ENCODE results near the gene NOX5. TPM values are rescaled to one million over a fixed set of nuclear protein-coding genes. Genes with fewer than 3 reads are reported as not detected.

Gene NOX5
- polyA plus RNA-seq, 1 donor: 0.16 TPM

- H3K36me3 ChIP-seq (ENCODE audit: control insufficient read depth, insufficient read depth, low read length): no peaks in the 10 kb centered on the region
- no peaks in the 10 kb centered on the region for H3K4me1 ChIP-seq (ENCODE audit: control insufficient read depth, insufficient read depth, low read length)
- 100% methylated on average over 1 of the region's 7 CpGs for WGBS (ENCODE audit: insufficient coverage, low lambda C conversion rate)
- no peaks in the 10 kb centered on the region for H3K27me3 ChIP-seq (ENCODE audit: control insufficient read depth, insufficient read depth, low read length)
- DNase-seq: no peak
- H3K27ac ChIP-seq (ENCODE audit: low read length): no peak overlapping the region
- H3K9me3 ChIP-seq (ENCODE audit: control insufficient read depth, low read depth, low read length): no peaks in the 10 kb centered on the region
- no peak overlapping the region for H3K4me3 ChIP-seq (ENCODE audit: low read length)
Measured at GRCh38 chr15:69098771-69099170, 84.3 kb downstream of the NOX5 start.

GRCh38 chr15:69099941-69100340, 85.4 kb downstream of the NOX5 start:
- no peaks in the 10 kb centered on the region for H3K9me3 ChIP-seq (ENCODE audit: control insufficient read depth, low read depth, low read length)
- no peak for DNase-seq
- no peak overlapping the region for H3K27ac ChIP-seq (ENCODE audit: low read length)
- H3K27me3 ChIP-seq (ENCODE audit: control insufficient read depth, insufficient read depth, low read length): no peaks in the 10 kb centered on the region
- no peak overlapping the region for H3K4me3 ChIP-seq (ENCODE audit: low read length)
- no peaks in the 10 kb centered on the region for H3K36me3 ChIP-seq (ENCODE audit: control insufficient read depth, insufficient read depth, low read length)
- no peaks in the 10 kb centered on the region for H3K4me1 ChIP-seq (ENCODE audit: control insufficient read depth, insufficient read depth, low read length)
- WGBS (ENCODE audit: insufficient coverage, low lambda C conversion rate): no CpG with 5 or more reads among the region's 5 CpGs

- Histone ChIP-seq H3K27me3 (ENCODE audit: control insufficient read depth, insufficient read depth, low read length) (no peaks in the 10 kb centered on the region), H3K4me3 (ENCODE audit: low read length) (no peak overlapping the region), H3K36me3 (ENCODE audit: control insufficient read depth, insufficient read depth, low read length) (no peaks in the 10 kb centered on the region), H3K4me1 (ENCODE audit: control insufficient read depth, insufficient read depth, low read length) (no peaks in the 10 kb centered on the region), H3K27ac (ENCODE audit: low read length) (no peak overlapping the region), H3K9me3 (ENCODE audit: control insufficient read depth, low read depth, low read length) (no peaks in the 10 kb centered on the region)
- DNase-seq: no peak
- no CpG with 5 or more reads among the region's 2 CpGs for WGBS (ENCODE audit: insufficient coverage, low lambda C conversion rate)
Measured at GRCh38 chr15:69100821-69101220, 86.3 kb downstream of the NOX5 start.

- 90% methylated on average over 2 of the region's 12 CpGs for WGBS (ENCODE audit: insufficient coverage, low lambda C conversion rate)
- Histone ChIP-seq H3K27ac (ENCODE audit: low read length) (no peak overlapping the region), H3K36me3 (ENCODE audit: control insufficient read depth, insufficient read depth, low read length) (no peaks in the 10 kb centered on the region), H3K9me3 (ENCODE audit: control insufficient read depth, low read depth, low read length) (no peaks in the 10 kb centered on the region), H3K4me1 (ENCODE audit: control insufficient read depth, insufficient read depth, low read length) (no peaks in the 10 kb centered on the region), H3K27me3 (ENCODE audit: control insufficient read depth, insufficient read depth, low read length) (peaks cover 4% of the 10 kb centered on the region), H3K4me3 (ENCODE audit: low read length) (no peak overlapping the region)
- no peak for DNase-seq
Measured at GRCh38 chr15:69104050-69104750, 89.7 kb downstream of the NOX5 start.

GRCh38 chr15:69105451-69105985, 91.0 kb downstream of the NOX5 start:
- H3K9me3 ChIP-seq (ENCODE audit: control insufficient read depth, low read depth, low read length): no peaks in the 10 kb centered on the region
- DNase-seq: no peak
- H3K36me3 ChIP-seq (ENCODE audit: control insufficient read depth, insufficient read depth, low read length): no peaks in the 10 kb centered on the region
- H3K27me3 ChIP-seq (ENCODE audit: control insufficient read depth, insufficient read depth, low read length): peaks cover 4% of the 10 kb centered on the region
- no peaks in the 10 kb centered on the region for H3K4me1 ChIP-seq (ENCODE audit: control insufficient read depth, insufficient read depth, low read length)
- 74% methylated on average over 2 of the region's 3 CpGs for WGBS (ENCODE audit: insufficient coverage, low lambda C conversion rate)
- H3K4me3 ChIP-seq (ENCODE audit: low read length): no peak overlapping the region
- no peak overlapping the region for H3K27ac ChIP-seq (ENCODE audit: low read length)

- no peaks in the 10 kb centered on the region for H3K4me1 ChIP-seq (ENCODE audit: control insufficient read depth, insufficient read depth, low read length)
- no peaks in the 10 kb centered on the region for H3K9me3 ChIP-seq (ENCODE audit: control insufficient read depth, low read depth, low read length)
- 83% methylated on average over 2 of the region's 4 CpGs for WGBS (ENCODE audit: insufficient coverage, low lambda C conversion rate)
- no peak overlapping the region for H3K4me3 ChIP-seq (ENCODE audit: low read length)
- H3K27me3 ChIP-seq (ENCODE audit: control insufficient read depth, insufficient read depth, low read length): peaks cover 4% of the 10 kb centered on the region
- H3K27ac ChIP-seq (ENCODE audit: low read length): no peak overlapping the region
- H3K36me3 ChIP-seq (ENCODE audit: control insufficient read depth, insufficient read depth, low read length): no peaks in the 10 kb centered on the region
- DNase-seq: no peak
Measured at GRCh38 chr15:69107025-69107620, 92.6 kb downstream of the NOX5 start.

Other genes starting within 250 kb of the NOX5 start
- gene ANP32A, start 193.8 kb upstream of the NOX5 start, polyA plus RNA-seq: 201 TPM
- 2.3 TPM for gene SPESP1, start 84.2 kb upstream of the NOX5 start, polyA plus RNA-seq
- gene GLCE, start 145.9 kb downstream of the NOX5 start, polyA plus RNA-seq: 50.5 TPM